ENCODE results near the gene TMEM238. TPM values are rescaled to one million over a fixed set of nuclear protein-coding genes. Genes with fewer than 3 reads are reported as not detected.
A peak's percentile ranks its signal among the peaks of the same experiment; 100 is the strongest.
"Not testable (repeated sequence)": the region's sequence is repeated elsewhere in the genome, so short reads cannot be mapped to it uniquely, and the experiment has no call there.

Gene TMEM238
- total RNA-seq, 5 donors from 2014 or later (not counting 1 experiment from before 2014, with no cell fraction given): 10.8 to 23.2 (median 20.0) TPM

DNA sequence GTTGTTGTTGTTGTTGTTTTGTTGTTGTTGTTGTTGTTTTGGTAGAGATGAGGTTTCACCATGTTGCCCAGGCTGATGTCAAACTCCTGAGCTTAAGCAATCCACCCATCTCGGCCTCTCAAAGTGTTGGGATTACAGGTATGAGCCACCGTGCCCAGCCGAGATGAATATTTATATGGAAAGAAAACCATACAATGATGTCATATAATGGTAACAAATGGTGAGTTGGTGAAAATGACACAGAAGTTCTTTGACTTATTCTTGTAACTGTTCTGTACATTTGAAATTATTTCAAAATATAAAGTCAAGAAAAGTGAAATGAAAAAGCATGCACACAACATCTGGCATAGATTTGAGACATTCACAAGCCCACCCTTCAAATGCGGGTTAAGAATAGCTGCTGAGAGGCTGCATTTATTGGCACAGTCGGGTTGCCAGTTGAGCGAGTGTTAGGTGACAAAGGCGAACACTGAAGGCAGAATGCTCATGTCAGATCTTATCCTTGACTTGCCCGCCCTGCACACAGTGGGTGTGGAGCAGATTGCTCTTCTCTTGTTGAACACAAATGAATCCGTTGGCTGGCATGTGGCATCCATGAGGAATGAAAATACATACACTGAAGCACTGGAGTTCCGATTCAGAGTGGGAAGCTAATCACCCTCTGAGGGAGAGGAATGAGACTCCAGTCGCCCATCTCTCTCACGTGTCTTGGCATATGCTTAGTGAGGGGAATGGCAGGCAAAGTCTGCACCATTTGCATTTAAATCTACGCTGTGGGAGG, 39.3 kb upstream of the TMEM238 start:
- 76% methylated on average over 4 of the region's 13 CpGs for WGBS (ENCODE audit: insufficient coverage)
- H3K27ac ChIP-seq (ENCODE audit: low read length): no peak overlapping the region
- H3K4me3 Mint-ChIP-seq: no peak overlapping the region

DNA sequence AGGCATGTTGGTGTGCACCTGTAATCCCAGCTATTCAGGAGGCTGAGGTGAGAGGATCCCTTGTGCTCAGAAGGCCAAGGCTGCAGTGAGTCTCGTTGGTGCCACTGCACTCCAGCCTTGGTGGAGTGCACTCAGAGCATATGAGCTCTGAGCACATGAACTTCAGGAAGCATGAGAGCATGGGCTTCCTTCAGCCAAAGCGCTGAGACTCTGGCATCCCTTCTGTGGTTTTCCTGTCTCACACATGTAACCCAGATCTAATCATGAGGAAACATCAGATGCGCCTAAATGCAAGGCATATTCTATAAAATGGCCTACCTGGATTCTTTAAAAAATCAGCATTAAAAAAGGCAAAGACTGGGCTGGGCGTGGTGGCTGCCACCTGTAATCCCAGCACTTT, 37.2 kb upstream of the TMEM238 start:
- H3K27me3 Mint-ChIP-seq; H3K36me3 ChIP-seq (ENCODE audit: control insufficient read depth in 2 of 2, extremely low read depth in 1 of 2, insufficient read depth in 1 of 2, low read length in 1 of 2); H3K9me3 ChIP-seq; H3K36me3 Mint-ChIP-seq; H3K27ac ChIP-seq (ENCODE audit: low read length); H3K9me3 Mint-ChIP-seq: not testable (repeated sequence)
- peaks cover 17 to 31% of the 10 kb centered on the region in 2 experiments for H3K4me1 ChIP-seq (ENCODE audit: control insufficient read depth in 1 of 2, extremely low read depth in 1 of 2, insufficient read depth in 2 of 2, low read length in 2 of 2)
- ATAC-seq (replicated peaks in 1 of 4) (peak; percentile 86 to 97 (median 93)), DNase-seq (peak in 27 of 35 experiments; percentile 9 to 66 (median 33))
- ChIA-PET CTCF (interaction anchor here in 1 of 2 donors (0.6 kb wide), 1 partner anchor 84 kb away, joined by 3 read pairs; no protein-coding TSS in a partner anchor), POLR2A (interaction anchor here in 1 of 2 donors (0.6 kb wide), 2 partner anchors 15 to 167 kb away, joined by 3 to 4 read pairs; no protein-coding TSS in a partner anchor)
- H3K27me3 ChIP-seq (replicated peaks in 1 of 2; ENCODE audit: control insufficient read depth in 2 of 2, extremely low read depth in 1 of 2, insufficient read depth in 2 of 2, low read length in 1 of 2): peaks cover 0 to 34% of the 10 kb centered on the region in 2 experiments
- peak overlapping the region in 1 of 2 donors; percentile 28 for H3K4me3 ChIP-seq (ENCODE audit: control insufficient read depth in 1 of 2, extremely low read depth in 1 of 2, low read length in 1 of 2)
- Mint-ChIP-seq H3K4me1 (peaks cover 24 to 32% (median 27%) of the 10 kb centered on the region in 3 donors), H3K27ac (peak overlapping the region; percentile 37 to 80), H3K4me3 (peak overlapping the region in 1 of 3 donors; percentile 77)
- WGBS (ENCODE audit: insufficient coverage): 0% methylated on average over 3 of the region's 4 CpGs

More for the DNA sequence above, 39.3 kb upstream of the TMEM238 start:
- CTCF ChIA-PET: interaction anchor here in 1 of 2 donors (0.7 kb wide), 1 partner anchor 18 kb away, joined by 4 read pairs; no protein-coding TSS in a partner anchor
- Mint-ChIP-seq H3K9me3 (no peaks in the 10 kb centered on the region), H3K27me3 (peaks cover 1 to 2% of the 10 kb centered on the region in 2 donors), H3K4me1 (peaks cover 19 to 27% (median 22%) of the 10 kb centered on the region in 3 donors), H3K36me3 (no peaks in the 10 kb centered on the region), H3K27ac (peak overlapping the region in 1 of 2 donors; percentile 43)
- Histone ChIP-seq H3K4me1 (ENCODE audit: control insufficient read depth in 1 of 2, extremely low read depth in 1 of 2, insufficient read depth in 2 of 2, low read length in 2 of 2) (peaks cover 17 to 26% of the 10 kb centered on the region in 2 experiments), H3K27me3 (replicated peaks in 1 of 2; ENCODE audit: control insufficient read depth in 2 of 2, extremely low read depth in 1 of 2, insufficient read depth in 2 of 2, low read length in 1 of 2) (peaks cover 0 to 30% of the 10 kb centered on the region in 2 experiments), H3K9me3 (no peaks in the 10 kb centered on the region), H3K4me3 (ENCODE audit: control insufficient read depth in 1 of 2, extremely low read depth in 1 of 2, low read length in 1 of 2) (no peak overlapping the region), H3K36me3 (ENCODE audit: control insufficient read depth in 2 of 2, extremely low read depth in 1 of 2, insufficient read depth in 1 of 2, low read length in 1 of 2) (no peaks in the 10 kb centered on the region)
- ATAC-seq (replicated peaks in 1 of 4) (no peak), DNase-seq (no peak)
- POLR2A ChIA-PET: no interaction called here

DNA sequence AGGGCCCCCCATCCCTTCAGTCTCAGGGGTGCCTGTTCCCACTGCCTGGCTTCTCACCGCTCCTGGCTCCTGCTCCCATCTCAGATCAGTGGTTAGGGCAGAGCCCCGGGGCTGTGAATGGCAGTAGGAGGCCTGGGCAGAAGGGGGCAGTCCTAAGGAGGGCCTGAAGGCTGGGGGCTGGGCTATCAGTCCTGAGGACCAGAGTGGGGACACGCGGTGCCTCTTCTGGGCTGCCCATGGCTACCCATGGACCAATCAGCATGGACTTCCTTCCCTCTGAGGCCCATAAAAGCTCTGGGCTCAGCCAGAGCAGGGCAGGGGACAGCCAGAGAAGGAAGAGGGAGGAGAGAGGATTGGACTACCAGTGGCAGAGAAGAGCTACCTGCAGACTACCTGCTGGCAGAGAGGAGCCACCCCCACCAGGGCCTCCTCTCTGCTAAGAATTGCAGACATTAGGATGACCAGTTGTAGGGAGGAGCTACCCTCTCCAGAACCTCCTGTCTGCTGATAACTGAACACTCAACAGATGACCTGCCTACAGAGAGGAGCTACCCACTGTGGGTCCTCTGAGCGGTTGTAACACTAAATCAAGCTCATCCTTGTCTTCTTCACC, 35.6 kb upstream of the TMEM238 start:
- Histone ChIP-seq H3K36me3 (ENCODE audit: control insufficient read depth in 2 of 2, extremely low read depth in 1 of 2, insufficient read depth in 1 of 2, low read length in 1 of 2) (no peaks in the 10 kb centered on the region), H3K4me1 (ENCODE audit: control insufficient read depth in 1 of 2, extremely low read depth in 1 of 2, insufficient read depth in 2 of 2, low read length in 2 of 2) (peaks cover 17 to 31% of the 10 kb centered on the region in 2 experiments), H3K9me3 (no peaks in the 10 kb centered on the region), H3K4me3 (ENCODE audit: control insufficient read depth in 1 of 2, extremely low read depth in 1 of 2, low read length in 1 of 2) (no peak overlapping the region), H3K27me3 (replicated peaks in 1 of 2; ENCODE audit: control insufficient read depth in 2 of 2, extremely low read depth in 1 of 2, insufficient read depth in 2 of 2, low read length in 1 of 2) (peaks cover 0 to 31% of the 10 kb centered on the region in 2 experiments), H3K27ac (ENCODE audit: low read length) (no peak overlapping the region)
- H3K9me3 Mint-ChIP-seq: no peaks in the 10 kb centered on the region
- ATAC-seq (replicated peaks in 1 of 4): no peak
- no peak overlapping the region for H3K27ac Mint-ChIP-seq
- DNase-seq: no peak
- CTCF ChIA-PET: interaction anchor here in 1 of 2 donors (0.7 to 1.2 kb wide), 3 partner anchors 11 to 278 kb away, joined by 3 to 5 read pairs (median 5); no protein-coding TSS in a partner anchor
- WGBS (ENCODE audit: insufficient coverage): 86% methylated on average over 5 of the region's 5 CpGs
- no peaks in the 10 kb centered on the region for H3K27me3 Mint-ChIP-seq
- no peaks in the 10 kb centered on the region for H3K36me3 Mint-ChIP-seq
- peaks cover 24 to 32% (median 27%) of the 10 kb centered on the region in 3 donors for H3K4me1 Mint-ChIP-seq
- H3K4me3 Mint-ChIP-seq: no peak overlapping the region
- POLR2A ChIA-PET: interaction anchor here in 1 of 2 donors (0.6 kb wide), 1 partner anchor 60 kb away, joined by 4 read pairs; no protein-coding TSS in a partner anchor

DNA sequence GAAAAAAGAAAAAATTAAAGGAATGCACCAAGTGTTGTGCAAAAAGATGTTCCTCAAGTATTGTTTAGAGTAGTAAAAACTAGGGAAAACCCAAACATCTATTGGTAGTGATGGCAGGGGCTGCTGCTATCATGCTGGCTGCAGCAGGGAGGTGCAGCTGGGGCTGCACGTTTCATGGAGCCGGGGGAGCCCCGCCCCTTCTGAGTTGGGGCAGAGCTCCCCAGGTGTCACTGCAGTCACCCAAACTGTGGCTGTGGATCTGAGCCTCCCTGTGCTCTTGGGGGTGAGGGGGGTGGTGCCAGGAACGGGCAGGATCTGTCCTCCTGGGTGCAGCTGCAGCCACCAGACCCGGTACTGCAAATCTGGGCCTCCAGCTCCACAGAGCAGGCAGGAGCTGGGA, 35.0 kb upstream of the TMEM238 start:
- POLR2A ChIA-PET: interaction anchor here in 1 of 2 donors (0.6 kb wide), 2 partner anchors 20 to 60 kb away, joined by 4 to 6 read pairs; no protein-coding TSS in a partner anchor
- CTCF ChIA-PET: interaction anchor here (0.7 to 1.2 kb wide), 3 partner anchors 85 to 278 kb away, joined by 3 to 6 read pairs (median 5); no protein-coding TSS in a partner anchor
- WGBS (ENCODE audit: insufficient coverage): 59% methylated on average over 3 of the region's 5 CpGs
- H3K4me3 ChIP-seq (ENCODE audit: control insufficient read depth in 1 of 2, extremely low read depth in 1 of 2, low read length in 1 of 2): no peak overlapping the region
- no peak overlapping the region for H3K27ac Mint-ChIP-seq
- no peaks in the 10 kb centered on the region for H3K36me3 Mint-ChIP-seq
- no peak for DNase-seq
- no peak overlapping the region for H3K4me3 Mint-ChIP-seq
- no peak for ATAC-seq (replicated peaks in 1 of 4)
- H3K9me3 ChIP-seq: no peaks in the 10 kb centered on the region
- peaks cover 0 to 26% of the 10 kb centered on the region in 2 experiments for H3K27me3 ChIP-seq (replicated peaks in 1 of 2; ENCODE audit: control insufficient read depth in 2 of 2, extremely low read depth in 1 of 2, insufficient read depth in 2 of 2, low read length in 1 of 2)
- H3K4me1 ChIP-seq (ENCODE audit: control insufficient read depth in 1 of 2, extremely low read depth in 1 of 2, insufficient read depth in 2 of 2, low read length in 2 of 2): peaks cover 17 to 31% of the 10 kb centered on the region in 2 experiments
- peaks cover 24 to 32% (median 27%) of the 10 kb centered on the region in 3 donors for H3K4me1 Mint-ChIP-seq
- H3K9me3 Mint-ChIP-seq: no peaks in the 10 kb centered on the region
- H3K27me3 Mint-ChIP-seq: no peaks in the 10 kb centered on the region
- no peaks in the 10 kb centered on the region for H3K36me3 ChIP-seq (ENCODE audit: control insufficient read depth in 2 of 2, extremely low read depth in 1 of 2, insufficient read depth in 1 of 2, low read length in 1 of 2)
- no peak overlapping the region for H3K27ac ChIP-seq (ENCODE audit: low read length)

DNA sequence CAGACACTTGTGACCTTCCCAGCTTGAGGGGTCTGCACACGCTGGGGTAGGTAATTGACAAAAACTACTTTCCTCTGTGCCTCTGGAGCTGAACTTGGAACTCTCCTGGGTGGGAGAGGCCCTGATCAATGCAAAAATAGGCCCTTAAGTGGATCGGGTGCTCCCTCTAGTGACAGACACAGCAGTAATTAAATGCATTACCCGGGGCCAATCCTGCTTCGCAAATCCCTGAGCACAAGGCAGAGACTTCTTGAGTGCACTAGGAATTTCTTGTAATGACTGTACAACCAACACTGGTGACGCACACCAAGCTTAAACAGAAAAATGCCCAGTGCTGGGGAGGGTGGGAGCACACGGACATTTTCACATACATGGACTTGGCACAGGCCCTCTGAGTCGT, 34.1 kb upstream of the TMEM238 start:
- Histone ChIP-seq H3K36me3 (ENCODE audit: control insufficient read depth in 2 of 2, extremely low read depth in 1 of 2, insufficient read depth in 1 of 2, low read length in 1 of 2) (no peaks in the 10 kb centered on the region), H3K9me3 (no peaks in the 10 kb centered on the region), H3K27ac (ENCODE audit: low read length) (no peak overlapping the region), H3K4me3 (ENCODE audit: control insufficient read depth in 1 of 2, extremely low read depth in 1 of 2, low read length in 1 of 2) (no peak overlapping the region), H3K4me1 (ENCODE audit: control insufficient read depth in 1 of 2, extremely low read depth in 1 of 2, insufficient read depth in 2 of 2, low read length in 2 of 2) (peaks cover 17 to 31% of the 10 kb centered on the region in 2 experiments), H3K27me3 (replicated peaks in 1 of 2; ENCODE audit: control insufficient read depth in 2 of 2, extremely low read depth in 1 of 2, insufficient read depth in 2 of 2, low read length in 1 of 2) (peaks cover 0 to 25% of the 10 kb centered on the region in 2 experiments)
- H3K27ac Mint-ChIP-seq: no peak overlapping the region
- H3K27me3 Mint-ChIP-seq: no peaks in the 10 kb centered on the region
- H3K9me3 Mint-ChIP-seq: no peaks in the 10 kb centered on the region
- DNase-seq (peak in 29 of 35 experiments; percentile 8 to 78 (median 41)), ATAC-seq (replicated peaks in 1 of 4) (peak; percentile 50 to 67 (median 64))
- H3K4me3 Mint-ChIP-seq: no peak overlapping the region
- WGBS (ENCODE audit: insufficient coverage): 13% methylated on average over 4 of the region's 7 CpGs
- POLR2A ChIA-PET: interaction anchor here in 1 of 2 donors (0.6 kb wide), 1 partner anchor 21 kb away, joined by 6 read pairs; no protein-coding TSS in a partner anchor
- CTCF ChIA-PET: interaction anchor here in 1 of 2 donors (0.7 to 0.9 kb wide), 2 partner anchors 97 to 115 kb away, joined by 6 to 7 read pairs; no protein-coding TSS in a partner anchor
- peaks cover 24 to 30% (median 27%) of the 10 kb centered on the region in 3 donors for H3K4me1 Mint-ChIP-seq
- H3K36me3 Mint-ChIP-seq: no peaks in the 10 kb centered on the region

DNA sequence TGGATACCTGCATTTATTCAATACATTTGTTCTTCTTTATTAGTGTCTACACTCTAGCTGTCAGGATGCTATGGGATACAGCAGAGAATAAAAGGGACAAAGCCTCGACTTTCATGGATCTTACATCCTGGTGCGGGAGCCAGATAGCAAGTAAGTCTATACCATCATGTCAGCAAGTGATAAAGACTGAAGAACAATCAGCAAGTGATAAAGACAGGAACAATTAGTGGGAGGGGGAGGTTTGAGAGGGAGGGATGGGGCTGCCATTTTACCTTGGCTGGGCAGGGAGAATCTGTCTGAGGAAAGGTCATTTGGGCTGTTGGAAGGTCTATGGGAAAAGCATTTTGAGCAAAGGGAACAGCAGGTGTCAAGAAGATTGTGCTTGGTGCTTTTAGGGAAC, 26.1 kb upstream of the TMEM238 start:
- POLR2A ChIA-PET: no interaction called here
- H3K36me3 ChIP-seq (ENCODE audit: control insufficient read depth in 2 of 2, extremely low read depth in 1 of 2, insufficient read depth in 1 of 2, low read length in 1 of 2): peaks cover 7% of the 10 kb centered on the region in 2 donors
- WGBS (ENCODE audit: insufficient coverage): no CpG with 5 or more reads among the region's 2 CpGs
- CTCF ChIA-PET: no interaction called here
- Mint-ChIP-seq H3K9me3 (peaks cover 0 to 5% (median 3%) of the 10 kb centered on the region in 3 donors), H3K4me1 (peaks cover 24 to 27% (median 26%) of the 10 kb centered on the region in 3 donors), H3K27ac (no peak overlapping the region), H3K4me3 (peak overlapping the region in 2 of 3 donors; percentile 2 to 53), H3K27me3 (no peaks in the 10 kb centered on the region), H3K36me3 (peaks cover 14% of the 10 kb centered on the region)
- H3K9me3 ChIP-seq: no peaks in the 10 kb centered on the region
- no peak overlapping the region for H3K4me3 ChIP-seq (ENCODE audit: control insufficient read depth in 1 of 2, extremely low read depth in 1 of 2, low read length in 1 of 2)
- peaks cover 6 to 32% of the 10 kb centered on the region in 2 experiments for H3K4me1 ChIP-seq (ENCODE audit: control insufficient read depth in 1 of 2, extremely low read depth in 1 of 2, insufficient read depth in 2 of 2, low read length in 2 of 2)
- DNase-seq: no peak
- no peak for ATAC-seq (replicated peaks in 1 of 4)
- no peak overlapping the region for H3K27ac ChIP-seq (ENCODE audit: low read length)
- H3K27me3 ChIP-seq (replicated peaks in 1 of 2; ENCODE audit: control insufficient read depth in 2 of 2, extremely low read depth in 1 of 2, insufficient read depth in 2 of 2, low read length in 1 of 2): no peaks in the 10 kb centered on the region

Data from T-cell (primary cell).